MV-4-11 (cell line): ENCODE data around the gene CDIP1.

ENCODE experiments used
- DNase-seq: peaks from one replicate; lab custom pipeline; 2025; lab: John Stamatoyannopoulos, UW

CDIP1 gene

GRCh38 chr16:4539716-4540284 lies 1.2 kb upstream of the CDIP1 start:
- DNase-seq: no peak

GRCh38 chr16:4537376-4538343 lies 913 bp downstream of the CDIP1 start:
- no peak for DNase-seq

GRCh38 chr16:4536391-4537106 lies 2.0 kb downstream of the CDIP1 start:
- no peak for DNase-seq

- peak; percentile 53 for DNase-seq
These were observed 2.9 kb downstream of the CDIP1 start for GRCh38 chr16:4535627-4536108.

- DNase-seq: no peak
These were observed 4.3 kb downstream of the CDIP1 start for GRCh38 chr16:4534151-4534790.

- DNase-seq: no peak
These were observed 5.1 kb downstream of the CDIP1 start for GRCh38 chr16:4533490-4533889.

GRCh38 chr16:4532238-4532637 lies 6.3 kb downstream of the CDIP1 start:
- DNase-seq: no peak

- DNase-seq: no peak
These were observed 6.8 kb downstream of the CDIP1 start for GRCh38 chr16:4531811-4532210.

GRCh38 chr16:4529085-4530060 lies 9.2 kb downstream of the CDIP1 start:
- DNase-seq: no peak

GRCh38 chr16:4525634-4526277 lies 12.8 kb downstream of the CDIP1 start:
- no peak for DNase-seq

GRCh38 chr16:4525069-4525468 lies 13.5 kb downstream of the CDIP1 start:
- DNase-seq: no peak

- no peak for DNase-seq
These were observed 14.0 kb downstream of the CDIP1 start for GRCh38 chr16:4524571-4524970.

- DNase-seq: no peak
These were observed 14.9 kb downstream of the CDIP1 start for GRCh38 chr16:4523686-4524085.

- no peak for DNase-seq
These were observed 16.5 kb downstream of the CDIP1 start for GRCh38 chr16:4522051-4522581.

GRCh38 chr16:4520913-4521312 lies 17.7 kb downstream of the CDIP1 start:
- DNase-seq: peak; percentile 2

- DNase-seq: no peak
These were observed 19.1 kb downstream of the CDIP1 start for GRCh38 chr16:4519274-4520058.

GRCh38 chr16:4517812-4518680 lies 20.5 kb downstream of the CDIP1 start:
- DNase-seq: peak; percentile 21

- DNase-seq: peak; percentile 97
These were observed 22.9 kb downstream of the CDIP1 start for GRCh38 chr16:4515611-4516233.
